Smooth muscle cell (in vitro differentiated cells): ENCODE measurements around the gene RASGRF1. TPM values are rescaled to one million over a fixed set of nuclear protein-coding genes. Genes with fewer than 3 reads are reported as not detected.

Source experiments
- DNase-seq: peaks from one replicate; lab custom pipeline; 2025; ENCODE audit not compliant: unreplicated experiment; lab: John Stamatoyannopoulos, UW
- H2AFZ ChIP-seq: fragments of 200-600 bp; sonication (generic); 2 replicates; pipeline ENCODE4 v1.6.0; 2016; ENCODE audit warnings: antibody characterized with exemption, low read depth, mild to moderate bottlenecking
- H3F3A ChIP-seq: fragments of 200-600 bp; sonication (generic); 2 replicates; pipeline ENCODE4 v1.6.0; 2017; ENCODE audit warnings: antibody characterized with exemption, low read depth
- H3K27ac ChIP-seq: fragments of 200-600 bp; sonication (generic); 2 replicates; pipeline ENCODE4 v1.5.1; 2016; ENCODE audit warnings: low read depth, mild to moderate bottlenecking
- H3K27me3 ChIP-seq: fragments of 200-600 bp; sonication (generic); 2 replicates; pipeline ENCODE4 v1.6.1; 2016; ENCODE audit warnings: low read depth, mild to moderate bottlenecking
- H3K36me3 ChIP-seq: fragments of 200-600 bp; sonication (generic); 2 replicates; pipeline ENCODE4 v1.5.1; 2016; ENCODE audit warnings: low read depth
- H3K4me1 ChIP-seq: fragments of 200-600 bp; sonication (generic); 2 replicates; pipeline ENCODE4 v1.5.1; 2016; ENCODE audit warnings: low read depth
- H3K4me2 ChIP-seq: fragments of 200-600 bp; sonication (generic); 2 replicates; pipeline ENCODE4 v1.6.0; 2016; ENCODE audit warnings: mild to moderate bottlenecking
- H3K4me3 ChIP-seq: fragments of 200-600 bp; sonication (generic); 2 replicates; pipeline ENCODE4 v1.5.1; 2016; ENCODE audit warnings: mild to moderate bottlenecking
- H3K79me2 ChIP-seq: fragments of 200-600 bp; sonication (generic); 2 replicates; pipeline ENCODE4 v1.6.0; 2016; ENCODE audit warnings: low read depth, mild to moderate bottlenecking
- H3K9ac ChIP-seq: fragments of 200-600 bp; sonication (generic); 2 replicates; pipeline ENCODE4 v1.6.0; 2016; ENCODE audit warnings: low read depth
- H3K9me3 ChIP-seq: fragments of 200-600 bp; sonication (generic); replicated peaks from 2 replicates; pipeline ENCODE4 v1.5.1; 2016; ENCODE audit warnings: low read depth
- H4K20me1 ChIP-seq: fragments of 200-600 bp; sonication (generic); 2 replicates; pipeline ENCODE4 v1.6.0; 2016; ENCODE audit warnings: low read depth
- WGBS: methylation state at CpG from one replicate; pipeline ENCODE4 v1.1.7; 2016; ENCODE audit warnings: low lambda C conversion rate; 5-methylcytosine and 5-hydroxymethylcytosine counted together
- polyA plus RNA-seq: library from polyadenylated mRNA; unstranded; fragments of >200 nt; fragmentation: Nextera tagmentation; extraction: Ambion mirVana; gene quantifications from 2 replicates; pipeline ENCODE4 v1.2.1, GENCODE V29; 2016
- total RNA-seq: library from RNA; depleted of rRNA; stranded (reverse); fragments of >200 nt; gene quantifications from 2 replicates; pipeline ENCODE4 v1.2.3, GENCODE V29; 2014
- TF ChIP-seq, protein P1 (sequence below): fragments of 200-600 bp; sonication (generic); IDR thresholded peaks from 2 replicates; pipeline ENCODE4 v1.5.1; 2017; ENCODE audit warnings: borderline replicate concordance, mild to moderate bottlenecking, antibody characterized with exemption; ENCODE audit not compliant: insufficient read depth, poor library complexity, severe bottlenecking

Gene RASGRF1
- total and polyA plus RNA-seq, 2 experiments from 2014 or later = 0.17 to 0.22 TPM

DNA sequence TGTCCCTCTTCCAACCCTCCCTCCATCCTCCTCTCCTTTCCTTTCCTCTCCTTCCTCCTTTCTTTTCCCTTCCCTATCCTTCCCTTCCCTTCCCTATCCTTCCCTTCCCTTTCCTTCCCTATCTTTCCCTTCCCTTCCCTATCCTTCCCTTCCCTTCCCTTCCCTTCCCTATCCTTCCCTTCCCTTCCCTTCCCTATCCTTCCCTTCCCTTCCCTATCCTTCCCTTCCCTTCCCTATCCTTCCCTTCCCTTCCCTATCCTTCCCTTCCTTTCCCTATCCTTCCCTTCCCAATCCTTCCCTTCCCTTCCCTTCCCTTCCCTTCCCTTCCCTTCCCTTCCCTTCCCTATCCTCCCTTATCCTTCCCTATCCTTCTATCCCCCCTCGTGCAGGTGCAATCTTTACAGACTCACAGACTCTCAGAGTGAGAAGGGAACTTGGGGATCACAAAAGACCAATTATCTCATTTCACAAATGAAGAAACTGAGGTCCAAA, 31.5 kb downstream of the RASGRF1 start:
- H3K27ac ChIP-seq = no peak overlapping the region
- H3F3A ChIP-seq = no peaks in the 10 kb centered on the region
- no peak overlapping the region for H2AFZ ChIP-seq
- DNase-seq = no peak
- no peaks in the 10 kb centered on the region for H3K4me1 ChIP-seq
- TF ChIP-seq, protein P1, sequence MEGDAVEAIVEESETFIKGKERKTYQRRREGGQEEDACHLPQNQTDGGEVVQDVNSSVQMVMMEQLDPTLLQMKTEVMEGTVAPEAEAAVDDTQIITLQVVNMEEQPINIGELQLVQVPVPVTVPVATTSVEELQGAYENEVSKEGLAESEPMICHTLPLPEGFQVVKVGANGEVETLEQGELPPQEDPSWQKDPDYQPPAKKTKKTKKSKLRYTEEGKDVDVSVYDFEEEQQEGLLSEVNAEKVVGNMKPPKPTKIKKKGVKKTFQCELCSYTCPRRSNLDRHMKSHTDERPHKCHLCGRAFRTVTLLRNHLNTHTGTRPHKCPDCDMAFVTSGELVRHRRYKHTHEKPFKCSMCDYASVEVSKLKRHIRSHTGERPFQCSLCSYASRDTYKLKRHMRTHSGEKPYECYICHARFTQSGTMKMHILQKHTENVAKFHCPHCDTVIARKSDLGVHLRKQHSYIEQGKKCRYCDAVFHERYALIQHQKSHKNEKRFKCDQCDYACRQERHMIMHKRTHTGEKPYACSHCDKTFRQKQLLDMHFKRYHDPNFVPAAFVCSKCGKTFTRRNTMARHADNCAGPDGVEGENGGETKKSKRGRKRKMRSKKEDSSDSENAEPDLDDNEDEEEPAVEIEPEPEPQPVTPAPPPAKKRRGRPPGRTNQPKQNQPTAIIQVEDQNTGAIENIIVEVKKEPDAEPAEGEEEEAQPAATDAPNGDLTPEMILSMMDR = no peak
- no peaks in the 10 kb centered on the region for H3K9me3 ChIP-seq
- no peak overlapping the region for H3K9ac ChIP-seq
- peaks cover 23% of the 10 kb centered on the region for H3K27me3 ChIP-seq
- H3K4me2 ChIP-seq = no peak overlapping the region
- H3K36me3 ChIP-seq = no peaks in the 10 kb centered on the region
- no peak overlapping the region for H3K4me3 ChIP-seq
- no peaks in the 10 kb centered on the region for H4K20me1 ChIP-seq
- no peaks in the 10 kb centered on the region for H3K79me2 ChIP-seq
- 42% methylated on average over 1 of the region's 1 CpG for WGBS

- no peaks in the 10 kb centered on the region for H3F3A ChIP-seq
- H3K4me1 ChIP-seq = no peaks in the 10 kb centered on the region
- no peak overlapping the region for H3K27ac ChIP-seq
- H3K9ac ChIP-seq = no peak overlapping the region
- H3K79me2 ChIP-seq = no peaks in the 10 kb centered on the region
- H3K36me3 ChIP-seq = no peaks in the 10 kb centered on the region
- WGBS = 87% methylated on average over 15 of the region's 15 CpGs
- no peak overlapping the region for H3K4me2 ChIP-seq
- H4K20me1 ChIP-seq = no peaks in the 10 kb centered on the region
- peaks cover 23% of the 10 kb centered on the region for H3K27me3 ChIP-seq
- no peak overlapping the region for H3K4me3 ChIP-seq
- no peak for DNase-seq
- TF ChIP-seq, protein P1 = no peak
- no peak overlapping the region for H2AFZ ChIP-seq
- no peaks in the 10 kb centered on the region for H3K9me3 ChIP-seq
Measured at GRCh38 chr15:79058260-79058850, 32.2 kb downstream of the RASGRF1 start.

GRCh38 chr15:79057050-79057449, 33.5 kb downstream of the RASGRF1 start:
- TF ChIP-seq, protein P1 = no peak
- Histone ChIP-seq H4K20me1 (no peaks in the 10 kb centered on the region), H3K79me2 (no peaks in the 10 kb centered on the region), H3F3A (no peaks in the 10 kb centered on the region), H2AFZ (no peak overlapping the region), H3K27ac (no peak overlapping the region), H3K4me2 (no peak overlapping the region), H3K9me3 (no peaks in the 10 kb centered on the region), H3K4me1 (no peaks in the 10 kb centered on the region), H3K4me3 (no peak overlapping the region), H3K36me3 (no peaks in the 10 kb centered on the region), H3K9ac (no peak overlapping the region), H3K27me3 (peaks cover 23% of the 10 kb centered on the region)
- DNase-seq = no peak
- 93% methylated on average over 6 of the region's 6 CpGs for WGBS

GRCh38 chr15:79054350-79054749, 36.2 kb downstream of the RASGRF1 start:
- Histone ChIP-seq H3K27ac (no peak overlapping the region), H3K4me2 (no peak overlapping the region), H3K79me2 (no peaks in the 10 kb centered on the region), H2AFZ (no peak overlapping the region), H4K20me1 (no peaks in the 10 kb centered on the region), H3K27me3 (peaks cover 12% of the 10 kb centered on the region), H3K4me1 (no peaks in the 10 kb centered on the region), H3F3A (no peaks in the 10 kb centered on the region), H3K36me3 (no peaks in the 10 kb centered on the region), H3K9me3 (no peaks in the 10 kb centered on the region), H3K4me3 (no peak overlapping the region), H3K9ac (no peak overlapping the region)
- 69% methylated on average over 3 of the region's 3 CpGs for WGBS
- DNase-seq = no peak
- TF ChIP-seq, protein P1 = no peak
